ENCODE data around the gene ROCK2. TPM values are rescaled to one million over a fixed set of nuclear protein-coding genes. Genes with fewer than 3 reads are reported as not detected.

ROCK2 gene
- 65.9 and 83.3 TPM in 2 replicates for total RNA-seq

- peak; percentile 84 for DNase-seq
Observed at GRCh38 chr2:11344342-11344955, at the start of gene ROCK2. ROCK2 (minus strand) TSS chr2:11344636; CDS start chr2:11344136, 500 bp downstream.

DNA sequence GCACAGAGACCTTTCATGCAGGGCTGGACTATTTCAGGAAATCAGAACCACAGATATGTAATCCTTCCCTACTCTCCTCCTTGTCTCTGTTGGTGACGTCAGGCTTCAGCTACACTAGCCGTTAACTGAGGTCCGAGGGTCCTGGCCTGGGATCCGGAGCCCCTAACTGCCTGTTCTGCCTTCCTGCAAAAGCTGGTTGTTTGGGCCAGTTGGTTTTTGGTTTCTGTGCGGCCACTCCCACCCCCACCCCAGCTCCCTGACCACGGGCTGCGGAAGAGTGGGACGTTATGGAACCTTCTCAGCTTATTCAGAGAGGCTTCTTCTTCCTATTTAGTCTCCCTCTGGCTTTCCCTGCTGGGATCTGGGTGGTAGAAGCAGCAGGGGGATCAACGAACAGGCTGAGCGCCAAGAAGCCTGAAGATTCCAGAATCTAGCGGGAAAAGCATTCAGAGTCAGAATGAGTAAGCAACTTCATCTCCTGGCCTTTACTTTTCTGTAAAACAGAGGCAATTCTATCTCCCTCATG, 49.3 kb upstream of the ROCK2 start:
- DNase-seq, result no peak

GRCh38 chr2:11391942-11392266, 47.5 kb upstream of the ROCK2 start:
- DNase-seq, result no peak

DNA sequence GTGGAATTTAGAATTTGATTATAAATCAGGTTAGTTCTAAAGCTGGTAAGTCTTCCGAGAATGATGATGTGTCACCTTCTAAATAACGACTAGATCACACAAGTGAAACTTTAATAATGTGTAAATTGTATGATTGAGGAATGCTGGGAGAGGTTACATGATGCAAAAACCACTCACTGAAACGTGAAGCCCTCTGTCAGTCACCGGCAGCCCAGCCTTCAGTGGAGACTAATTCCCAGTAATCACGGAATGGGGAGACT, 45.9 kb upstream of the ROCK2 start:
- DNase-seq, result no peak

DNA sequence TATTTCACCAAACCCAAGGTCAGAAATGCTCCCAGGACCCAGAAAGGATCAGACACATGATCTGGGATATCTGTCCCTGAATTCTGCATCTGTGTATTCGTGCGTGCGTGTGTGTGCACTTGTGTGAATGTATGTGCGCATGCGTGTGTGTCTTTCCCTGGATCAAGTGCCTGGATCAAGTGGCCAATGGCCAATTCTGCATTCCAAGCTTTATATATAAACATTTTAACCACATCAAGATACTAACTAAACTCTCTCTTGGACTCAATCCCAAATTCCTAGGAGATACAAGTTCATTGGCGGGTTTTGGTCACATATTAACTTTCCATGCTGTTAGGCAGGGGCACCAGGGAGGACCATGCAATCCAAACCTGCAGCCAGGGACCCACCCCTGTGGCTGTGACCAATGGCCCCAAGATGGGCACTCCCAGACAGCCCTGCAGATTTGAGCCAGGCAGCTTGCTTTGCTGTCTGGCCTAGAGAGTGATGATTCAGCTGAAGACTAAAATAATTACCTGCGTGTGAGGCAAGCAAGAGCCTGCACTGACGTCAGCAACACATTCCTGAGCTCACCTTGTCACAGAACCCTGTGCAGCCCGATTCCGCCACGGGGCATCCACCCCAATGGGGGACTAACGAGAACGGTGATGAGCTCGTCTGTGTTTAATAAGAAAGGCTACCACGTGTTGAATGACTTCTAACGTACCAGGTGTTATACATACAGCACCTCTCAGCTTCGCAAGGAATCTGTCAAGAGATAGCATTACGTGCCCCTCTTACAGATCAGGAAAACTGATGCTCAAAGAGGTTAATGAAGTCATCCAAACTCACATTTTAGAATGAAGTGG, 45.3 kb upstream of the ROCK2 start:
- peak; percentile 18 for DNase-seq

DNA sequence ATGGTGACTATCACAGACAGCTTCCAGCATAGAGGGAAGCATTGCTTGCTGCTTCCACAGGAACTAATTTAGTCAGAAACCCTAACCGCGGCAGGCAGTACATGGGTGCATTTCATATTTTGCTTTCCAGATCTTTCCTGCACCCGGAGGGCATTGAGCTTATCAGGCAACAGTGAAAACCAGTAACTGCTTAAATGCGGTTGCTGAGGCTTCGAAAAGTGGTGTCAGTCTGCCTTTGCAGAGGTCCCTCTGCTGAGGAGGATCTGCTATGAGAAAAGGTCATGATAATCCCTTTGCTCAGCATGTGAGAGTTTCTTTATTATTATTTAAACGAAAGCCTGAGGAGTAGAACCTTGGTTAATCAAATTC, 44.6 kb upstream of the ROCK2 start:
- DNase-seq, result no peak

DNA sequence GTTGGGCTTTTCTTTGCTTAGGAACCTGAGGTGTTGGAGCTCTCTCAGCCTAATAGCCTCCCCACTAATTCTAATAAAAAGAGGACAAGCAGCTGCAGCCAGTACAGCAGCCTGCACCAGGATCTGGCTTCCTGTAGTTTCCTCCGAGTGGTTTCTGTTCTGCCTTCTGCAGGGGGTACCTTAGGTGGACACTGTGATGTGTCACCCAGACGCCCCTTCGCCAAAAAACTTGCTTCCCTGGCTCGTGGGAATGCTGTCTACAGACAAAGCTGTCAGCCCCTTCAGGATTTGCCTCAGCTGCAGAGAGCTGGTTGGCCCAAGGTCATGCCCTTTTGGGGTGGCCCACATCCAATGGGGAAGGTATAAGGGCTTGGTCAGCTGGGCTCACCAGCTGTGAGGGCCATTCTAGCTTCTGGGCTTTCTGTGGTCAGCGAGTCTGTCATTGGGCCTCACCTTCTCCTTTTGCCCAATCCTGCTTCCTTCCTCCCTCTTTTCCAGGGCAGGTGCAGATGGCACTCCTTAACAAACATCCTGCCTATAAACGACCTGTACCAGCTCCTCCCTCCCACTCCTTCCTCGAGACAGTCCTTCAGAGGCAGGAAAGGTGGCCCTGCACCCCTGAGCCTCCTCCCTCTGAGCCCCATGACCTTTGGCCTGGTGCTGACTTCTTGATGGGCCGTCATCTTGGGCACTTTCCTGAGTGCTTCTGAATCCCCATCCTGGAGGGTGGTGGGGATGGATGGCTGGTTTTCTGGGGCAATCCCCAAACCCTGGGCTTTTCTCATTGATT, 44.0 kb upstream of the ROCK2 start:
- DNase-seq, result no peak

- DNase-seq, result no peak
Observed at GRCh38 chr2:11387843-11388242, 43.4 kb upstream of the ROCK2 start.

- no peak for DNase-seq
Observed at GRCh38 chr2:11387100-11387390, 42.6 kb upstream of the ROCK2 start.

GRCh38 chr2:11385847-11386246, 41.4 kb upstream of the ROCK2 start:
- no peak for DNase-seq

DNA sequence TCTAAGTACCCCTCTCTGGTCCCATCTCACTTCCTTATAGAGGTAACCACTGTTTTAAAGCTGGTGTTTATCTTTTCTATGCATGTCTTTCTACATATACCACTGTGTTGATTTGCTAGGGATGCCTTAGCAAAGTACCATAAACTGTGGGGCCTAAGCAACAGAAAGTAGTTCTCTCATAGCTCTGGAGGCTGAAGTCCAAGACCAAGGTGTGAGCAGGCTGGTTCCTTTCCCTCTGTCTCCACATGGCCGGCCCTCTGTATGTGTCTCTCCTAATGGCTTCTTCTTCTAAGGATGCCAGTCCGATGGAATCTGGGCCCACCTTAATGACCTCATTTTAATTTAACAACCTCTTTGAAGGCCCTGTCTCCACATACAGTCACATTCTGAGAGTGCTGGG, 40.8 kb upstream of the ROCK2 start:
- no peak for DNase-seq

DNA sequence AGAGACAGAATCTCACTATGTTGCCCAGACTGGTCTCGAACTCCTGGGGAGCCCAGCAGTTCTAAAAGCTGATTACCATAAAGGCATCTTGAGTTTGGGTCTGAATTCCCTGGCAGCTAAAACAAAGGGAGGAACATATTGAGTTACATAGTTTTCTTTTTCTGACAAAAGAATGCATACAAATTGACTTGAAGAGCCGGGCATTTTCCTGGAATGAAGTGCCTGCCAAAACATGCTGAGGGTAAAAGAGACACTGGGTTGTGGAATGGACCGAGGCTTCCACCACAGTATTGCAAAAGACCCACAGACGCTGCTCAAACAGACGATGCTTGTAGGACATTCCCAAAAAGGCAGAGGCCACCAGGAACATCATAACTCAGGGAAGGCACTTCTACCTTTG, 35.1 kb upstream of the ROCK2 start:
- DNase-seq, result no peak

- DNase-seq, result no peak
Observed at GRCh38 chr2:11377928-11378545, 33.6 kb upstream of the ROCK2 start.

GRCh38 chr2:11376071-11376470, 31.6 kb upstream of the ROCK2 start:
- no peak for DNase-seq

GRCh38 chr2:11375689-11376027, 31.2 kb upstream of the ROCK2 start:
- DNase-seq, result no peak

- no peak for DNase-seq
Observed at GRCh38 chr2:11375025-11375688, 30.7 kb upstream of the ROCK2 start.

- no peak for DNase-seq
Observed at GRCh38 chr2:11373096-11373495, 28.7 kb upstream of the ROCK2 start.

DNA sequence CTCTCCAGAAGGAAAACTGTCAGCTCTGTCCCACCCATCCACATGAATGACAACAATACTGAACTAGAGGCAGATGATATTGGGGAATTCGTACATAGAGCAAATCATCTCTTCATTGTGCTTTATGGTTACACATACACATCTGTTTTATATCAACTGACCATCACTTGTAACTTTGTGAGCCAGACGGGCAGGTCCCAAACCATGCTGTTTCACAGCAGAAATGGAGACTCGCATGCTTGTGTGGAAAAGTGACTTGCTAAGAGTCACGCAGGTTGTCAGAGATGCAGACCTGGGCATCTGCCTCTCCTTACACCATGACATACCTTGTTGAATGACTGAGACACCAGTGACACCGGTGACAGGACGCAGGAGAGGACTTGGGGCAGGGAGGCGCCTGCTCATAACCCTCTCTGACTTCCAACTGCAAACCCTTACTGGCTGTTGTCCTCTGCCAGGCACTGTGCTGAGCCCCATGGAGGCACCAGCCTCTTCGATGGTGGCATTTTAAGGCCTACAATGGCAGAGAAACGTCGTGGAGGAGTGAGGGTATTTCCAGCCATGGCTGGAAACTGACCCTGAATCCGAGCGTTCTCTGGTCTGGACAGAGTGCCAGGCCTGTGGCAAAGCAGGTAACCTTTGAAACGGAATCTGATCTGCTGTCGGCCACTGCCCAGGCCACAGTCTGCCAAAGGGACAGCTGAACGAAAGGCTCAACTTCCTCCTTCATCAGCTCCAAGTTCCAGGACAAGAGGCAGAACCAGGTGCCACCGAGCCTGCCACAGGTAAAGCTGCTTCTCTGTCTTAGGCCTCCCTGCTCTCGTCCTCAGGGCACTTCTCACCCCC, 26.9 kb upstream of the ROCK2 start:
- DNase-seq, result no peak

DNA sequence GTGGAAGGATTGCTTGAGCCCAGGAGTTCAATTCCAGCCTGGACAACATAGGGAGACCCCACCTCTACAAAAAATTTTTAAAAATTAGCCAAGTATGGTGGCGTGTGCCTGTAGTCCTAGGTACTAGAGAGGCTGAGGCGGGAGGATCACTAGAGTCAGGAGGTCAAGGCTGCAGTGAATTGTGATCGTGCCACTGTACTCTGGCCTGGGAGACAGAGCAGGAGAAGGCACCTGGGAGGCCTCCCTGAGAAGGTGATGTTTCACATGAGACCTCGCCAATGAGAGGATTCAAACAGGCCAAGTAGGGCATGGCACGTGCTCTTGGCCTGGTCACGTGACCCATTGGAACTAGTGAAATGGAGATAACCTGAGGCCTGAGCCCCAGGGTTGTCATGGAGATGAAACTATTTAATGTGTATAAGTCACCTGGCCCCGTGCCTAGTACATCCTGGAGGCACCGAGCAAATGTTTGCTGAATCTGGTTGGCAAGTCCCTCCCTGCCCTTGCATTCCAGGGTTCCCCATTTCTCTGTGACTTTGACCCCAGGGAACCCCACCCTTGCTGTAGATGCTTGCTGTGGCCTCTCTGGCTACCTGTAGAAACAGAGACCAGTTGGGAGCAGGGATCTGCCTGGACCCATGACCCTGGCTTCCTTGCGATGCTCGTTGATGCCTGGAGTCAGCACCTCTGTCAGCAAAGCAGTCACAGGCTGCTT, 26.1 kb upstream of the ROCK2 start:
- peak; percentile 14 for DNase-seq

DNA sequence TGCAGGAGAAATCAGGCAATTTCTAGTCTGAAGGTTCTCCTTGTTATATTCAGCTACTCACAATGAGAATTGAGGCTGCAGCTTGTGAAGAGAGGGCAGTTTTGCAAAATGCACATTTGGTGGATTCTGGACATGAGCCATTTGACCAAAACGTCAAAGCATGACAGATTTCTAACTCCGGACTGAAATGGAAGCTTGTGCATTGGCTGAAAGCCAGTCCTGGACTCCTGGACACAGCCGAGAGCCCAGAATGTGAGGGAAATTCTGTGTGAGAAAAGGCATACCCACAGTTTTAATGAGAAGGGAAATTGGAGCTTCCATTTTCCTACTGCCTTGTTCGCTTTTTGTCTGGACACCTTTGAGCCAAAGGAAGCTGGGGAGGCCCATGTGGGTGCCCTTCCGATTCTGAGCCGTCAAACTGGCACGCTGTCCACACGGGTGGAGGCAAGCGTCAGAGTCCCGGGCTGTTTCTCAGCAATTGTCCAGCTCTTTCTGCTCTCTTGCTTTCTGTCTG, 23.7 kb upstream of the ROCK2 start:
- peak; percentile 56 for DNase-seq

- no peak for DNase-seq
Observed at GRCh38 chr2:11367170-11367730, 22.8 kb upstream of the ROCK2 start.
